HCEC 1CT (cell line): ENCODE results near the gene PRRC2B.
"Not testable (repeated sequence)": the region's sequence is repeated elsewhere in the genome, so short reads cannot be mapped to it uniquely, and the experiment has no call there.

ENCODE experiments used
- DNase-seq: peaks from one replicate; pipeline ENCODE4 v3.0.0-alpha.2; 2017

Gene PRRC2B

GRCh38 chr9:131393622-131394463 lies at the start of gene PRRC2B:
TSS of gene PRRC2B (plus strand) at chr9:131394086. CDS start at chr9:131430145, 36,059 bp downstream.
- DNase-seq = peak; percentile 72

DNA sequence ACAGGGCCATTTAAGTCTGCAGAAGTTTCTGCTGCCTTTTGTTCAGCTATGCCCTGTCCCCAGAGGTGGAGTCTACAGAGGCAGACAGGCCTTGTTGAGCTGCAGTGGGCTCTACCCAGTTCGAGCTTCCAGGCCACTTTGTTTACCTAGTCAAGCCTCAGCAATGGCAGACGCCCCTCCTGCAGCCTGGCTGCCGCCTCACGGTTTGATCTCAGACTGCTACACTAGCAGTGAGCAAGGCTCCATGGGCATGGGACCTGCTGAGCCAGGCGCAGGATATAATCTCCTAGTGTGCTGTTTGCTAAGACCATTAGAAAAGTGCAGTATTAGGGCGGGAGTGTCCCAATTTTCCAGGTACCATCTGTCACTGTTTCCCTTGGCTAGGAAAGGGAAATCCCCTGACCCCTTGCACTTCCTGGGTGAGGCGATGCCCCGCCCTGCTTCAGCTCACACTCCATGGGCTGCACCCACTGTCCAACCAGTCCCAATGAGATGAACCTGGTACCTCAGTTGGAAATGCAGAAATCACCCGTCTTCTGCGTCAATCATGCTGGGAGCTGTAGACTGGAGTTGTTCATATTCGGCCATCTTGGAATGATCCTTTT lies 48.9 kb upstream of the PRRC2B start:
- not testable (repeated sequence) for DNase-seq

GRCh38 chr9:131346559-131346958 lies 47.3 kb upstream of the PRRC2B start:
- DNase-seq = no peak

- no peak for DNase-seq
Measured at GRCh38 chr9:131347376-131348020, 46.4 kb upstream of the PRRC2B start.

- DNase-seq = no peak
Measured at GRCh38 chr9:131348631-131349521, 45.0 kb upstream of the PRRC2B start.

- DNase-seq = no peak
Measured at GRCh38 chr9:131349522-131349880, 44.4 kb upstream of the PRRC2B start.

GRCh38 chr9:131349881-131350563 lies 43.9 kb upstream of the PRRC2B start:
- DNase-seq = peak; percentile 78

- not testable (repeated sequence) for DNase-seq
Measured at GRCh38 chr9:131356479-131356878, 37.4 kb upstream of the PRRC2B start.

- no peak for DNase-seq
Measured at GRCh38 chr9:131358556-131358955, 35.3 kb upstream of the PRRC2B start.

- no peak for DNase-seq
Measured at GRCh38 chr9:131361202-131361833, 32.6 kb upstream of the PRRC2B start.

DNA sequence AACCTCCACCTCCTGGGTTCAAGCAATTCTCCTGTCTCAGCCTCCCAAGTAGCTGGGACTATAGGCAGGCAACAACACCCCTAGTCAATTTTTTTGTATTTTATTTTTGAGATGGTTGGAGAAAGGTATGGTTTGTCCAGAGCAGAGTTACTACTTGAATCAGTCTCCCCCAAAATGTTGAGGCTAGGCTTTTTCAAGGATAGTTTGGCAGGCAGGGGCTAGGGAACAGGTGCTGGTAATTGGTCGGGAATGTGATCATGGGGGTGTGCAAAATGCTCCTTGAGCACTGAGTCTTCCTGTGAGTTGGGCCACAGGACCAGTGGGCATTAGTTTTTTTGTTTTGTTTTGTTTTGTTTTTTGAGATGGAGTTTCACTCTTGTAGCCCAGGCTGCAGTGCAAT lies 28.3 kb upstream of the PRRC2B start:
- no peak for DNase-seq

DNA sequence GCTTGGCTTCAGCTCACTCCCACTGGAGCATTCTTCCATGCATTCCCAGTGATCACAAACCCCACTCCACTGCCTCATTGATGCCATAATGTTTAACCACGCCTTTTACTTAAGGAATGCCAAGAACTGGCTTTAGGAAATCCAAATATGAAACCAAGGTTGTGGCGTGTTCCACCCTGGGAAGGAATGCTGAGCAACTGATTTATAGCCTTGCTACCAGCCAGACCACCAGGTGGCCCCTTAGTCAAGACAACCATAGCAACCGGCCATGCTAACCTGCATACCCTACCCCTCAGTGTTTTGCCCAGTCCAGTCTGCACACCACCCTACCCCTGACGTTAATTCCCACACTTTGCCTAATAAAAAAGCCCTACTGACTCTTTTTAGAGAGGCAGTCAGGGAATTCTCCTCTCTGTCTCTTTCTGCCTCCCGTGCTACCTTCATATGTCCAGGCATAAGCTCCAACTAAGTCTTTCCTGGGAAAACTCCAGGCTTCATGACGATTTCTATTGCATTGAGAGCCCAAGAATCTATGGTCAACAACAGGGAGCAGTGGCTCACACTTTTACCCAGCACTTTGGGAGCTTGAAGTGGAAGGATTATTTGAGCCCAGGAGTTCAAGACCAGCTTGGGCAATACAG lies 27.0 kb upstream of the PRRC2B start:
- DNase-seq = peak; percentile 58

DNA sequence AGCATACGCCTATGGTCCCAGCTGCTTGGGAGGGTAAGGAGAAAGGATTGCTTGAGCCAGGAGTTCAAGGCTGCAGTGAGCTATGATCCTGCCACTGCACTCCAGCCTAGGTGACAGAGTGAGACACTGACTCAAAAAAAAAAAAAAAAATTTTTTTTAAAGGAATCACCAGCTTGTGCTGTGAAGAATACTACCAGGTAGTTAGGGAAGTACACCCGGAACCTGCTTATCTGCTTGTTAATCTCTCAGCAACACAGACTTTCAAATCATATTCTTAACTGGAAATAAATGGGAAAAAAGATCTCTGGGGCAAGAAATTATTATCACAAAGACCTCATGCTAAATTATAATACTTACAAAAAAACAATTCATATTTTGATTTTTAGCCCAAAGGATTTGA lies 26.4 kb upstream of the PRRC2B start:
- DNase-seq = no peak

DNA sequence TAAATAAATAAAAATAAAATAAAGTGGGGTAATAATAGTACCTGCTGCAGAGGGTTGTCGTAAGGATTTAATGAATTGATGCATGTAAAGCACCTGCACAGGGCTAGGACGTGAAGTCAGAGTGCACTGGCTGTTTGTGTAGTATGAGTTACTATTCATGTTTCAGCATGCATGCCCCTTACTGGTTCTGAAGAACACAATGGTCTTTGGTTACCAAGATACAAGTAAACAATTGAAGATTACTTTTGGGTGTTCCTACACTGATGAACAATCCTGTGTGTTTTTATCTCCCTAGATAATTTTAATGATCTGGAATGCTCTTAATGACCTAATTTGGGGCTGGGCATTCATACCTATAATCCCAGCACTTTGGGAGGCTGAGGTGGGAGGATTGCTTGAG lies 23.2 kb upstream of the PRRC2B start:
- DNase-seq = no peak

- DNase-seq = not testable (repeated sequence)
Measured at GRCh38 chr9:131372599-131372973, 21.3 kb upstream of the PRRC2B start.

DNA sequence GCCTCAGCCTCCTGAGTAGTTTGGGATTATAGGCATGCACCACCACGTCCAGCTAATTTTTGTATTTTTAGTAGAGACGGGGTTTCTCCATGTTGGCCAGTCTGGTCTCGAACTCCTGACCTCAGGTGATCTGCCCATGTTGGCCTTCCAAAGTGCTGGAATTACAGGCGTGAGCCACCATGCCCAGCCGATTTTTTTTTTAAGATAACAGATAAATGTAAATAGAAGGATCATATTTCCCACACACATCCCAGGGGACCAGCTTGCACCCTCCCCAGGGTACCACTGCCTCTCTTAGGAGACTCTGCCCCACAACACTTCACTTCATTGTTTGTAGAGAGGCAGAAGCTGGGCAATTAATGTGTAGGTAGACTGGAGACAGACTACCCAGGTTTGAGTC lies 19.2 kb upstream of the PRRC2B start:
- not testable (repeated sequence) for DNase-seq

- DNase-seq = no peak
Measured at GRCh38 chr9:131379056-131379455, 14.8 kb upstream of the PRRC2B start.

DNA sequence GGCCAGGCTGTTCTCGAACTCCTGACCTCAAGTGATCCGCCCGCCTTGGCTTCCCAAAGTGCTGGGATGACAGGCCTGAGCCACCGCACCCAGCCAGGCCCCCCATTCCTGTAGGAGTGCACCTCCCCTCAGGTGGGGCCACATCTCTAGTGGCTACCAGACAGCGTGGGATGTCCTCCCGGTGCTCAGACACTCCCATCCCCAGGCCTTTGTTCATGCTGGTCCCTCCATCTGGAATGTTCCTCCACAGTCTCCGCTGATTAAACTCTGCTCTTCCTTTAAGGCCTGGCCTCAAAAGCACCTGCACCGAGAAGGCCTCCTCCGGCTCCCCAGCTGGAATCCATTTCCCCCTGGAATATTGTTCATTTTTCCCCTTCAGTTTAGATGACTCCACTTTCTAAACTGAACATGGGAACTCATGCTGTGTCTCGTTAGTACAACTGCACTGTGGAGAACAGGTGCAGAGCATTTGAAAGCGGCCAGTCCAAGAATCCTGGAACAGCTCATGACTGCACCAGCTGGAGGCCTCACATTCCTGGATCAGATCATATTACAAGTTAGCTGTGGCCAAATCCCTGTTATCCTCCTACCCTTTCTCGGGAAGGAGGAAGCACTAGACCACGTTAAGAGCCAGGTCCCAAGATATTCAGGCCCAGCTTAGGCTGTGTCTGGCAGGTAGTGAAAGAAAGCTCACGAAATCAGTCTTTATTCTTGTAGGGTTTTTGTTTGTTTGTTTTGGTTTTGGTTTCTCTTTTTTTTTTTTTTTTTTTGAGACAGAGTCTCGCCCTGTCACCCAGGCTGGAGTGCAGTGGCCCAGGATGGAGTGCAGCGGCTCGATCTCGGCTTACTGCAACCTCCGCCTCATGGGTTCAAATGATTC lies 10.8 kb upstream of the PRRC2B start:
- peak; percentile 85 for DNase-seq

DNA sequence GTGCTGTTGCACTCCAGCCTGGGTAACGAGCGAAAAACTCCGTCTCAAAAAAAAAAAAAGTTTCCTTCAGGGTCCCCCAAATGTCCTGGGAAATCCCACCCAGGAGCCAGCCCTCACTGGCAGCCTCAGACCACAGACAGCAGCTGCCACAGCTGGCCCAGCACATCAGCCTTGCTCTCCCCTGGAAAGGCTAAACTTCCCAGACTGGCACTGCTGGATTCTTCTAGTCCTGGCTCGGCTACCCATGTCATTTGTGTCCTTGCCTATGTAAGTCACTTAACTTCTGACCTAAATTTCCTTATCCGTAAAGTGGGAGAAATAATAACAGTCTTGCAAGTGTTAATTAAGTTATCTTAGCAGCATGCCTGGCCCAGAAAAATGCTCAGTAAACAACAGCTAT lies 8.6 kb upstream of the PRRC2B start:
- DNase-seq = no peak

- DNase-seq = no peak
Measured at GRCh38 chr9:131386281-131386680, 7.6 kb upstream of the PRRC2B start.
